Measurements from ENCODE around the gene ZFYVE28.

- TF ChIP-seq CTCF (conservative IDR thresholded peaks at IDR 0.05 in 1 of 2, IDR thresholded peaks at IDR 0.05 in 1 of 2; ENCODE audit: extremely low read depth in 1 of 2, insufficient read depth in 1 of 2, low read depth in 1 of 2, low read length in 2 of 2) (no peak), EZH2 (IDR thresholded peaks at IDR 0.05; ENCODE audit: borderline replicate concordance, low read length) (no peak)
Measured at GRCh38 chr4:2343476-2343875, 75.0 kb downstream of the ZFYVE28 start.

All from mammary epithelial cell (primary cell).